22Rv1 (cell line): Measurements from ENCODE around the gene PPFIBP2.

Source experiments
- CTCF ChIP-seq: fragments of 450-650 bp; IDR thresholded peaks from 2 replicates; pipeline ENCODE4 v1.5.1; 2017; ENCODE audit warnings: mild to moderate bottlenecking
- ZFX ChIP-seq: fragments of 450-650 bp; IDR thresholded peaks from 2 replicates; pipeline ENCODE4 v1.6.1; 2017; ENCODE audit warnings: antibody characterized with exemption, borderline replicate concordance

DNA sequence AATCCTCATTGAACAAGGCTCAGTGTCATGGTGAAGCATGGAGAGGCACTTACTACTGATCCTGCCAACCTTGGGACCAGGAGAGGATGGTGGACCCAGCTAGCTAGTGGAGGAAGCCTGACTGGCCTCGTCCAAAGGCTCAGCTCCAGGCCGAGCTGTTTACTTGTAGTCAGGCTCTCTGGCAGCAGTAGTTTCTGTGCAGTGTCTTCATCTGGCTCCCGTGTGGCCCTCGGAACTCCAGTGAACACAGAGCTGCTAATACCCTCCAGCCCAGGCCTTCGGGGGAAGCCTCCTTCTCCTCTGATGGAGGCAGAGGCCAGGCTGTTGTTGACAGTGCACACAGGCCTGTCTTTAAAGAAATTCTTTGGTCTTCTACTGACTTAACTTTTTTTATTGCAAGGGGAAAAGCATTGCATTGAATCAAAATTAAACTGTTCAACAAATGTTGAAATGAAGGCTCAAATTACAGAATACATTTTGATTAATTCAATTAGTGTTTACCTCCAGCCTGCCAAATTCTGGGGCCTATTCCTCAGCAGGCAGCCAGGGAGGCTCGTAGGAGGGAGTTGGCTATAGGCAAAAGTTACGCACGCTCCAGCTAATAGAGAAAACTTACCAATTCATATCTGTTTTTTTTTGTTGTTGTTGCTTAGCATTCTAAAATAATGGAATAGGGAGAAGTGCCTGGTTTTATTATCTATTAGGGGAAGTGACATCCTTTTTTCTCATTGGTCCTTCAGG, 18.8 kb downstream of the PPFIBP2 start:
- no peak for TF ChIP-seq CTCF
- TF ChIP-seq ZFX, result no peak
